ENCODE measurements around the gene TBC1D8.

TBC1D8 gene

DNA sequence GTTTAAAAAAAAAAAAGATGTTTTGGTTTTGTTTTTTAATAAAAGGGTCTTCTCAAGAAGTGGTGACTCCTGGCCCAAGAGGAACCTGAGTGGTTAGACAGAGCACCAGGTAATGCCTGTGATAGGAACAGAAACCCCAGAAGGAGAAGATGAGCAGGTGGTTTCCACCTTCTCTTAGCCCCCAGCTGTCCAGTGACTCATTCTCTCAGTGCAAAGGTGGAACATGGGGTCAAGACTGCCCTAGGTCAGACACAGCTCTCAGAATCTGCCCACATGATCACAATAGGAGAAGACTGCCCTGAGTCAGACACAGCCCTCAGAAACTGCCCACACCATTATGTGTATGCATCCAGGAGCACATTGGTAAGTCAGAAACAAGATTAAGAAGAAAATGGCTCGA lies 61.8 kb downstream of the TBC1D8 start:
- Mint-ChIP-seq H3K36me3 (no peaks in the 10 kb centered on the region), H3K9me3 (ENCODE audit: low read depth) (no peaks in the 10 kb centered on the region), H3K27me3 (no peaks in the 10 kb centered on the region), H3K27ac (no peak overlapping the region), H3K4me3 (no peak overlapping the region), H3K4me1 (ENCODE audit: low read depth) (peaks cover 3% of the 10 kb centered on the region)

DNA sequence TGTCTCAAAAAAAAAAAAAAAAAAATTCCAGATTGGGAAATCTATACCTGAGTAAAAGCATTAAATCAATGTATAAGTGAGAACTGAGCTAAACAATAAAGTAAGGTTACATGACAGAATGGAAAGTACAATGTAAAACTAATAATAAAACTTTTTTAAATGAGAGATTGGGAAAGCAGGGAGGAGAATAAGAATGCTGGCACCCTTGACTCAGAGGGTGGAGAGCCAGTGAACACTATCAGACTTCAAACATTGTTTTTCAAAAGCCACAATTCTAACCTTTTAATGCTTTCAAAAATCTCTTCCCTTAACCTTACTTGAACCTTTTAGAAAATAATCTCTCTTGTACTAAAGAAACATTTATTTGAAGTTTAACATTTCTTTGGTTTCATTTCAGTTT lies 63.5 kb downstream of the TBC1D8 start:
- Mint-ChIP-seq H3K27ac (no peak overlapping the region), H3K4me3 (no peak overlapping the region), H3K27me3 (no peaks in the 10 kb centered on the region), H3K4me1 (ENCODE audit: low read depth) (peaks cover 3% of the 10 kb centered on the region), H3K36me3 (no peaks in the 10 kb centered on the region), H3K9me3 (ENCODE audit: low read depth) (no peaks in the 10 kb centered on the region)

DNA sequence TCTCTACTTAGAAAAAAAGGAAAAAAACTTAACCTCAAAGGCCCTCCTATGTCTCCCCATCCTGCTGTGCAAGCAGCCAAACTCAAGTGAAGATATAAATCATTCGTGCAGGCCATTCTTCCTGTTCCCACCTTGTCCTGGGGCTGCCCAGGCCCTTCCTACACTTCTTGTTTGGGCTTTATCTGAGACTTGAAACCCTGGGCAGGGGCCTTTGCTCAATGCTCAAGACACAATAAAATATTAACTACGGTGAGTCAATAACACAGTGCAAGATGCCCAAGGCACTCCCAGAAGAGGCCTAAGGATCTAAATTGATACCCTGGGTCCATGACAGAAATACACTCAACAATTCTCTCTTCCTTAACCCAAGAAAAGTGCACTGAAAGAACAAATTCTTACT lies 67.6 kb downstream of the TBC1D8 start:
- Mint-ChIP-seq H3K4me3 (no peak overlapping the region), H3K9me3 (ENCODE audit: low read depth) (no peaks in the 10 kb centered on the region), H3K36me3 (no peaks in the 10 kb centered on the region), H3K27ac (no peak overlapping the region), H3K4me1 (ENCODE audit: low read depth) (peaks cover 3% of the 10 kb centered on the region), H3K27me3 (no peaks in the 10 kb centered on the region)

DNA sequence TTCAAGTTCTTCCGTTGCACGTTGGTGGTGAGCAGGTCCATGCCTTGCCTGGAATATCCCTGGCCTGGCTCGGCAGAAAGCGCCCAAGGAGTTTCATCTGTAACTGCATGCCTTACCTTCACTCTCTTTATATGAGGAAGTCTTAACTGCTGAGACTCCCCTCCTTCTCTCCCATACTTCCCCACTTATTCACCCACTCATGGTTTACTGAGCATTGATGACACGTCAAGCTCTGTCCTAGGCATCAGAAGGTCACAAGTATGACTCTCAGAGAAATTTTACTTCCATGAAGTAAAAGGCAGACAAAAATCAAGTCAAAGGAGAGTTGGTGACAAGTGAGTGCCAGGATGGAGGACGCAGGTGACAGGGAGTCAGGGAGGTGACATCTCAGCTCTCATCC lies 68.2 kb downstream of the TBC1D8 start:
- H3K4me3 Mint-ChIP-seq: no peak overlapping the region
- H3K27ac Mint-ChIP-seq: no peak overlapping the region
- H3K27me3 Mint-ChIP-seq: no peaks in the 10 kb centered on the region
- peaks cover 3% of the 10 kb centered on the region for H3K4me1 Mint-ChIP-seq (ENCODE audit: low read depth)
- H3K9me3 Mint-ChIP-seq (ENCODE audit: low read depth): no peaks in the 10 kb centered on the region
- H3K36me3 Mint-ChIP-seq: no peaks in the 10 kb centered on the region

DNA sequence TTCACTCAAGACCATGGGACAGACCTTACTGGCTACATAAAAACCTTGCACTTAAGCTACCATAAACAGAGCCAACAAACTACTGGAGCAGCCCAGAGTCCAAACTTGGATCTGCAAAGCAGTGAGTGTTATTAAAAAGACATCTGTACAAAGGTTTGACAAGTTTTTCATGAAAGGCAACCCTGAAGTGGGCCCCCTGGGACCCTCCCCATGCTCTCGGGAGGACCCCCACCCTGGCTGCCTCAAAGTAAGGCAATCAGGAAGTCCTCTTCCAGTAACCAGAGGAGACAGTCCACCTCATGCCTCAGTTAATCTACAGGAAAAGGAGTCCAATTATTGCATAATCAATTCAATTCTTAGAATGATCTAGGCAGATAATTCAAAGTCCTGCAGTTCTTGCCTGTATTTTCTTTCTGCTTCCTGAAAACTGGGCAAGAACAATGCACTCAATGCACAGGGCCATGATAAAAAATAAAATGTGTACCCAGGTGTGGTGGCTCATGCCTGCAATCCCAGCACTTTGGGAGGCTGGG lies 69.7 kb downstream of the TBC1D8 start:
- Mint-ChIP-seq H3K4me1 (ENCODE audit: low read depth) (no peaks in the 10 kb centered on the region), H3K27ac (no peak overlapping the region), H3K36me3 (no peaks in the 10 kb centered on the region), H3K27me3 (no peaks in the 10 kb centered on the region), H3K9me3 (ENCODE audit: low read depth) (no peaks in the 10 kb centered on the region), H3K4me3 (no peak overlapping the region)

DNA sequence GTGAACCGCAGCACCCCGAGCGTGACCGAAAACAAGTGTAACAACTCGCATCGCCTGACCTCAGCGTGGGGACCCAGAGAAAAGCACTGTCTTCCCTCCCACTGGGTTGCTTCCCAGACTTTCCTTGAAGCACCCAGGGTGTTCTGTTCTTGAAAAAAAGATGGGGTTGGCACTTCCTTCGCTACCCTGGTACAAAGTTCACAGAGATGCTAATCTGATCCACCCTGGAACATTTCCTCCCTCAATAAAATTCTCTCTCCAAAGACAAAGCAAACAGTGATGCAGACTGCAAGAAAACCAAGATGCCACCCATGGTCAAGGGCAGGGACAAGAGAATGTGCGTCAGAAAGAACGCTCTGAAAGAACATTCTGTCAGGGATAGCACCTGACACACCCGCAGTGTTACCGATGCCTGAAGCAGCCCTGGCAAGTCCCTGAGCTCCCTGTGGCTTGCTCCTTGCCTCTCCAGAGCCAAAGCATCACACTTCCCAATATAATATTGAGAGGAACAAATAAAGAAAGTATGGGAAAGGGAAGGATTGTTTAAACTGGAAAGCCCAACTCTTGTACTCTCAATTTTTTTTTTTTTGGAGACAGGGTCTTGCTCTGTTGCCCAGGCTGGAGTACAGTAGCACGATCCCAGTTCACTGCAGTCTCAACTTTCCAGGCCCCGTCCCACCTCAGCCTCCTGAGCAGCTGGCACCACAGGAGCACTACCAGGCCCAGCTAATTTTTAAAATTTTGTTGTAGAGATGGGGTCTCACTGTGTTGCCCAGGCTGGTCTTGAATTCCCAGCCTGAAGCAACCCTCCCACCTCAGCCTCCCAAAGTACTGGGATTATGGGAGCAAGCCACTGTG lies 70.7 kb downstream of the TBC1D8 start:
- Mint-ChIP-seq H3K4me3 (no peak overlapping the region), H3K4me1 (ENCODE audit: low read depth) (no peaks in the 10 kb centered on the region)

DNA sequence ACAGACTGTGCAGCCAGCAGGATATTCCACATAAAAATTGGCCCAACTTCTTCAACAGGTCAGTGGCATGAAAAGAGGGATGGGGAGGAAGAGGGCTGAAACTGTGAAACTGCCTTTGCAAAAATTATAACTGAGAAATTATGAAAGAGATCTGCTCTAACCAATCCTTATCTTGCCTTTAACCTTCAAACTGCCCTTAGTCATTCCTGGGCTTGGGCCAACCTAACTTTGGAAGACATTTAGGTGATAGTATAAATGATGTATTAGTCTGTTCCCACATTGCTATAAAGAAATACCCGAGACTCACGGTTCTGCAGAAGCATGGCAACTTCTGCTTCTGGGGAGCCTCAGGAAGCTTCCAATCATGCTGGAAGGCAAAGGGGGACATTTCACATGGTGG lies 74.6 kb downstream of the TBC1D8 start:
- Mint-ChIP-seq H3K4me1 (ENCODE audit: low read depth) (no peaks in the 10 kb centered on the region), H3K27ac (no peak overlapping the region), H3K27me3 (no peaks in the 10 kb centered on the region), H3K4me3 (no peak overlapping the region), H3K36me3 (no peaks in the 10 kb centered on the region), H3K9me3 (ENCODE audit: low read depth) (no peaks in the 10 kb centered on the region)

More for the DNA sequence above, 70.7 kb downstream of the TBC1D8 start:
- H3K27me3 Mint-ChIP-seq: no peaks in the 10 kb centered on the region
- H3K9me3 Mint-ChIP-seq (ENCODE audit: low read depth): no peaks in the 10 kb centered on the region
- no peaks in the 10 kb centered on the region for H3K36me3 Mint-ChIP-seq
- no peak overlapping the region for H3K27ac Mint-ChIP-seq

DNA sequence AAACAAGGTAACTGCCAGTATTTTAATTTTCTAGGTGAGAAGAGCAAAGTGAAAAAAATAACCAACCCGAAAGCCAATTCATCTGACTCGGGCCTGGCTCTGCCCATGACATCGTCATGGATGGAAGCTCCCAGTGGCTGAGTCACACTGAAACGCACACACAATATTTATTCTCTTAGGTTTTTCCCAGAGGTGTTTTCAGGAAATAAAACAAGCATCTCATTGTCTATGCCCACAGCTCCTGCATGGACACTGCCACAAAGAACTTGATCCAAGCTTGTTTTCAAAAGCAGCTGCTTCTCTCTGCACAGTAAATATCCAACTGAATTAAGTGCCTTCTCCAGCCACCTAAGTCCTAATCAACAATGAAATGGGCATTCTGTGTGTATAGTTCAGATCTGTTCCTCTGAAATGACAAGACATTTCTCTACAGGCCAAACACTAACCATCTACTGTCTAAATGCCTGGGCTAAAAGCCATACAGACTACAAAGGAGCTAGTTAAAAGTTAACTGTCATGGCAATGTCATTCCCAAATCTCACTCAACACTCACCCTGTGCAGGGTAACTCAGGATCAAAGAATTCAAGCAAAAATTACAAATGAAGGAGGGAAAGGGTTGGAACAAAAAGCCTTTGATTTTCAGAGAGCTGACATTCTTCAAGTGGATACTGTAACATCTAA lies 86.2 kb downstream of the TBC1D8 start:
- H3K27me3 Mint-ChIP-seq: no peaks in the 10 kb centered on the region
- no peak overlapping the region for H3K27ac Mint-ChIP-seq
- no peaks in the 10 kb centered on the region for H3K9me3 Mint-ChIP-seq (ENCODE audit: low read depth)
- H3K4me3 Mint-ChIP-seq: no peak overlapping the region
- H3K4me1 Mint-ChIP-seq (ENCODE audit: low read depth): no peaks in the 10 kb centered on the region
- peaks cover 1% of the 10 kb centered on the region for H3K36me3 Mint-ChIP-seq

DNA sequence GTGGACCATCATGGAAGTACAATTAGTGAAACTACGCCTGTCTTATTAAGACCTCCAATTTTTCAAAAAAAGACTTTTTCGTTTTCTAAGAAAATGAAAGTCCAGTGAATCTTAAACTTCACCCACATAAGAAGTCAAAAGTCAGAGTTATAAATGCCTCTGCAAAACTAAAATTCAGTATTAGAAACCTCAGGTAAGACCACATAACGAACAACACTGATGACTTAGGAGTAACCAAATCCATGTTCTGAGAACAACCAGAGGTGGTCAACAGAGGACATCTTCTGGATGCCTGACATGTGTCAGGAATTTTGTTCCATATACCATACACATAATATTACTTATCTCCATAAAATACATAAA lies 86.7 kb downstream of the TBC1D8 start:
- Mint-ChIP-seq H3K9me3 (ENCODE audit: low read depth) (no peaks in the 10 kb centered on the region), H3K27ac (no peak overlapping the region), H3K4me3 (no peak overlapping the region), H3K27me3 (no peaks in the 10 kb centered on the region), H3K4me1 (ENCODE audit: low read depth) (no peaks in the 10 kb centered on the region), H3K36me3 (peaks cover 2% of the 10 kb centered on the region)

DNA sequence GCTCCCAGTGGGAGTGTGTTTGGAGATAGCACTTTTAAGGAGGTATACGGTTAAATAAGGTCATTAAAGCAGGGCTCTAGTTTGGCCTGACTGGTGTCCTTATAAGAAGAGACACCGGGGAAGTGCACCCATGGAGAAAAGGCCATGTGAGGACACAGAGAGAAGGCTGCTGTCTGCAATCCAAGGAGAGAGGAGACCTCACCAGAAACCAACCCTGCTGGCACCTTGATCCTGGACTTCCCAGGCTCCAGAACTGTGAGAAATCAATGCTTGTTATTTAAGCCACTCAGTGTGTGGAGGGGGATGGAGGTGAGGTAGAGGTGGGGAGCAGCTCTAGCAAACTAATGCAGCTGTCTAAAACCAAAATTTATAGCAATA lies 87.1 kb downstream of the TBC1D8 start:
- H3K27me3 Mint-ChIP-seq: no peaks in the 10 kb centered on the region

DNA sequence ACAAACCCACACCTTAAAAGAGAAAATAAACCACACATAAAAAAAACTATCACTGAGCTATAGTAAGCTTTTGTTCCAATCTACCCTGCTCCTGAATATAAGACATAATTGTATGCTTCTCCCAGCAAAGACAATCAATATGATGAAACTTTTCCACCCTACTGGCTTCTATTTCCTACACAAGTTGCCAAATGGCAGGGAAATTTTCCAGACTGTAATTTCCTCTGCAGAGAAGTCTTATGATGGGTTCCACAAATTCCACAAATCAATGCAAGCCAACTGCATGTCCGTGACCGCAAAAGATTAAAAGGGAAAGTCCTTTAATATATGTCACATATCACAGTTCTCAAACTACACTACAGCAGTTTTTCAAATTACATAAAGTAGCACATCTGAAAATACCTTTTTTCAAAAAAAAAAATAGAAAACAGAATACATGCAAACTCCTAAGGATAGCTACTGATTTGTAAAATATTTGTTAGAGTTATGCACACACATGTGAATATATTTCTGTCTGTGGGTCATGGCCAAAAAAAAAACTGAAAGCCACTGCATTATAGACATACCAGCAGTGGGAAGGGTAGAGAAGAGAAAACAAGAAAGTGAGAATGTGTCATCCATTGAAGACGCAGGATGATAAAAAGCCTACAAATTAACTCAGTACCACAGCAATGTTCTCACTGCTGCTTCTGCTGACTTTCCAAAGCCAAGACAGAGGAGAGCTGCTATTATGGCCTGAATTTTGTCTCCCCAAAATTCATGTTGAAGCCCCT lies 87.6 kb downstream of the TBC1D8 start:
- H3K27me3 Mint-ChIP-seq: no peaks in the 10 kb centered on the region
- no peak overlapping the region for H3K4me3 Mint-ChIP-seq
- no peak overlapping the region for H3K27ac Mint-ChIP-seq
- H3K4me1 Mint-ChIP-seq (ENCODE audit: low read depth): no peaks in the 10 kb centered on the region
- H3K36me3 Mint-ChIP-seq: peaks cover 2% of the 10 kb centered on the region
- H3K9me3 Mint-ChIP-seq (ENCODE audit: low read depth): no peaks in the 10 kb centered on the region

More for the DNA sequence above, 87.1 kb downstream of the TBC1D8 start:
- H3K9me3 Mint-ChIP-seq (ENCODE audit: low read depth): no peaks in the 10 kb centered on the region
- peaks cover 2% of the 10 kb centered on the region for H3K36me3 Mint-ChIP-seq
- no peaks in the 10 kb centered on the region for H3K4me1 Mint-ChIP-seq (ENCODE audit: low read depth)
- H3K27ac Mint-ChIP-seq: no peak overlapping the region
- H3K4me3 Mint-ChIP-seq: no peak overlapping the region

DNA sequence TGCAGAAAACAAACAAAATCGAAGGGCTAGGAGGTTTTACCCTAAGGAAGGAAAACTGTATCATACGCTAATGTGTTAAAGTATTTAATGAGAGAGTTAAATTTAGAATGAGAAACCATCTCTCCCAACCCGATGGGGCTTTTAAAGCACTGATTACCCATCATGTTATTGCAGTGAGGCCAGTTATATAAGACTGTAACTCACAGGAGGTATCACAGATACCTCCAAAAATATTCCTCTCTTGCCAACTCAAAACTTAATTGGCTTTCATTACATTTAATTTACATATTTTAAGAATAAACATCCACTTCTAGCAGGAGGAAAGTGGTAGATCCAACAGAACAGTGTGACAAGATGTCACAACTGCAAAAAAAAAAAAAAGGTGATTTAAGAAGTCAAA lies 92.8 kb downstream of the TBC1D8 start:
- H3K4me1 Mint-ChIP-seq (ENCODE audit: low read depth): no peaks in the 10 kb centered on the region
- peaks cover 6% of the 10 kb centered on the region for H3K36me3 Mint-ChIP-seq
- no peaks in the 10 kb centered on the region for H3K9me3 Mint-ChIP-seq (ENCODE audit: low read depth)
- H3K27me3 Mint-ChIP-seq: no peaks in the 10 kb centered on the region
- no peak overlapping the region for H3K27ac Mint-ChIP-seq
- no peak overlapping the region for H3K4me3 Mint-ChIP-seq

DNA sequence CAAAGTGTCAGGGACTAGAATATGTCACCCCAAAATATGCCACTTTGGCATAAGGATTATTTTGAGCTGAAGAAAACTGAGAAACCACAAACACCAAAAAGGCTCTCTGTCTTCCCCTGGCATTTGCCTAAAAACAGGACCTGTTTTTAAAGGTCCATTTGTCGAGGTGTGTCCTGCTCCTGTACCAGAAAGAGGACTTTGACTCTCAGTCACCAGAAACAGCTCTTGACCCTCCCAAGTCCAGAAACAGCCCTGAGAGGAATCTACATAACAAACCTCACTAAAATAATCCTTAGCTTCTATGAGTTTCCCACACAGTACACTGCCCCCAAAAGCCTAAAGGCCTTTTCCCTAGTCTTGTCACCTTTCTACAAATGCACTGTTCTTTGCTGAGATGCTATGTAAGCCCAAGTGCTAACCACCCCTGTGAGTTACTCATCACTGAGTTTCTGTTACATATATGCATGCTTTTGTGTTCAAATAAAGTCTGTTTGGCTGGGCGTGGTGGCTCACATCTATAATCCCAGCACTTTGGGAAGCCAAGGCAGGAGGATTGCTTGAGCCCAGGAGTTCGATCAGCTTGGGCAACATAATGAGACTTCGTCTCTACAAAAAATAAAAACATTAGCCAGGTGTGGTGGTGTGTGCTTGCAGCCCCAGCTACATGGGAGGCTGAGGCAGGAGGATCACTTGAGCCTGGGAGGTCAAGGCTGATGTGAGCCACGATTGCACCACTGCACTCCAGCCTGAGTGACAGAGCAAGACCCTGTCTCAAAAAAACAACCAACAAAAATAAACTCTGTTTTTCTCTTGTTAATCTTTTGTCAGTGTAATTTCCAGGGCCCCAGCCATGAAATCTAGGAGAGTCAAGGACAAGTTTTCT lies 93.9 kb downstream of the TBC1D8 start:
- Mint-ChIP-seq H3K4me1 (ENCODE audit: low read depth) (no peaks in the 10 kb centered on the region), H3K9me3 (ENCODE audit: low read depth) (no peaks in the 10 kb centered on the region), H3K4me3 (no peak overlapping the region), H3K27ac (no peak overlapping the region), H3K36me3 (peaks cover 6% of the 10 kb centered on the region), H3K27me3 (no peaks in the 10 kb centered on the region)

DNA sequence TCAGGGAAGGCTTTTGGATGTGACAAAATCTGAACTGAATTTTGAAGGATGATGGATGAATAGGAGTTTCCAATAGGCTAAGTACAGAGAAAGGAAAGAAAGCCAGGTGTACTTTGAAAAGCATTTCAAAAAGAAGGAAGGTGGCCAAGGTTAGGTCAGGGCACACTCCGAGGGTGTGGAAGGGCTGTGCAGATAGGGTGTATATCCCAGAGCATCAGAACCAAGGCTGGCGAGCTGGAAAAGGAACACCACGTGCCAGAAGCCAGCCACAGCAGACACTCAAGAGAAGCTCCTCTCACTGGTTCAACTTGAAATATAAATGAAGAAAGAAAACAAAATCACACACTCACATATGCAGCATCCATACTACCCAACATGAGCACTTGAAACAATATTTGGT lies 98.1 kb downstream of the TBC1D8 start:
- Mint-ChIP-seq H3K4me3 (no peak overlapping the region), H3K9me3 (ENCODE audit: low read depth) (no peaks in the 10 kb centered on the region), H3K27ac (no peak overlapping the region), H3K36me3 (peaks cover 6% of the 10 kb centered on the region), H3K4me1 (ENCODE audit: low read depth) (no peaks in the 10 kb centered on the region), H3K27me3 (no peaks in the 10 kb centered on the region)
